Glomerular visceral epithelial cell (primary cell): ENCODE data around the gene HSD17B14.
A peak's percentile ranks its signal among the peaks of the same experiment; 100 is the strongest.

Experiments
- DNase-seq: peaks from one replicate; pipeline ENCODE4 v3.0.0-alpha.2; 2016; ENCODE audit errors: extremely low spot score

The HSD17B14 gene

DNA sequence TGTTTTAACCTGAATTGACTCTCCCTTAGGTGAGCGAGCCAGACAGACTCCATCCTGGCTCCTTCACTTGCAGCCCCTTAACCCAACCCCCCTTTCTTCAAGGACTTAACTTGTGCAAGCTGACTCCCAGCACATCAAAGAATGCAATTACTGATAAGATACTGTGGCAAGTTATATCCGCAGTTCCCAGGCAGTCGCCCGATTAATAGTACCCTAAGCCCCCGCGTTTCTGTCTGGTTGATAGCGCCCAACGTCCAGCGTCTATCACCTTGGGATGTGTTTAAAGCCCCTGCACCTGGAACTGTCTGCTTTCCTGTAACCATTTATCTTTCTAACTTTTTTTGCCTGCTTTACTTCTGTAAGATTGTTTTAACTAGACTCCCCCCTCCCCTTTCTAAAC is 6.2 kb downstream of the HSD17B14 start:
- DNase-seq = no peak

DNA sequence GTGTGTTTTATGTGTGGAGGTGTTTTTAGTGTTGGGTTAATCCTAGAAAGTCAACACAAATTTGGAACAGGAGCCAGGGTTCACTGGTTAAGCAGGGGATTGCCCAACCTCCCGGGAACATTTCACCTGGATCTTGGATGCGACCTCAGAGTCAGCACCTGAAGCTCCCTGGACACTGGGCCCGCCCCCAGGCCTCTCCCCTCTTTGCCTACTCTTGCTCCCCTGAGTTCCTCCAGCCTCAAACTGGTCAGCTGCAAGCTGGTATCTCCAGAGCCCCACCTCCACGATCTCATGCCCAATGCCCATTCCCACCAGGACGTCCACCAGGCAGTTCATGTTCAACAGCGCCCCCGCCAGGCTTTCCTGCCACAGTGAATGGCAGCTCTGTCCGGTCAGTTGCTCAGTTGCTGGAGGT is 9.7 kb downstream of the HSD17B14 start:
- no peak for DNase-seq

DNA sequence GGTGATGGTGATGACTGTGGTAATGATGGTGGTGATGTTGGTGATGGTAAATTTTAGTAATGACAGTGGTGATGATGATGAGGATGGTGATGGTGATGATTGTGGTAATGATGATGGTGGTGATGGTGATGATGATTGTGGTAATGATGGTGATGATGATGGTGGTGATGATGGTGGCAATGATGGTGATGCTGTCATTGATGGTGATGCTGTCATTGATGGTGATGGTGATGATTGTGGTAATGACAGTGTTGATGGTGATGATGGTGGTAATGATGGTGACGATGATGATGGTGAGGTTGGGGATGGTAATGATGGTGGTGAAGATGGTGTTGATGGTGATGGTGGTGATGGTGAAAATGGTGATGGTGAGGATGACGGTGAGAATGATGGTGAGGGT is 13.8 kb downstream of the HSD17B14 start:
- DNase-seq = no peak

DNA sequence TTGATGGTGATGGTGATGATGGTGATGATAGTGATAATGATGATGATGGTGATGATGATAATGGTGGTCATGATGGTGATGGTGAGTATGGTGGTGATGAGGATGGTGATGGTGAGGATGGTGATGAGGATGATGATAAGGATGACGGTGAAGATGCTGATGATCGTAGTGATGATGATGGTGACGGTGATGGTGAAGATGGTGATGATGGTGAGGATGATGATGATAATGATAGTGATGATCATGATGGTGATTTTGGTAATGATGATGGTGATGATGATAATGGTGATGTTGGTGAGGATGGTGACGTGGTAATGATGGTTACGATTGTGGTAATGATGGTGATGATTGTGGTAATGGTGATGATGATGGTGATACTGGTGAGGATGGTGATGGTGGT is 14.7 kb downstream of the HSD17B14 start:
- no peak for DNase-seq

DNA sequence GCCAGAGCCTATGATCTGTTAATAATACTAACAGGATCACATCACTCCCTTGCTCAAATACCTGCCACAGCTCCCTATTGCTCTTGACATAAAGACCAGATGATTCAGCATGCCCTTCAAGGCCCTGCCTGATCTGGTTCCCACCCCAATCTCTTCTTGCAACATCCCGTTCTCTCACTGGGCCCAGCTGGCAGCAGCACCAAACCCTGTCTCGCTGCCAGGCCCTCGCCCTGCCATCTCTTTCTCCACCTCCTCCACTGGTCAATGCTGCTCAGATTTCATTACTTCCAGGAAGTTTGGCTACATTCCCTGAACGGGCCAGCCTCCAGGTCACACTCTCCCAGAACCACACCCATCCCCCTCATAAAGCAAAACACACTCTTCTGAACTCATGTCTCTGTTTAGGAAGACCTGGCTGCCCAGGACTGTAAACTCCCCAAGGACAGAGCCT is 16.9 kb downstream of the HSD17B14 start:
- peak; percentile 45 for DNase-seq

DNA sequence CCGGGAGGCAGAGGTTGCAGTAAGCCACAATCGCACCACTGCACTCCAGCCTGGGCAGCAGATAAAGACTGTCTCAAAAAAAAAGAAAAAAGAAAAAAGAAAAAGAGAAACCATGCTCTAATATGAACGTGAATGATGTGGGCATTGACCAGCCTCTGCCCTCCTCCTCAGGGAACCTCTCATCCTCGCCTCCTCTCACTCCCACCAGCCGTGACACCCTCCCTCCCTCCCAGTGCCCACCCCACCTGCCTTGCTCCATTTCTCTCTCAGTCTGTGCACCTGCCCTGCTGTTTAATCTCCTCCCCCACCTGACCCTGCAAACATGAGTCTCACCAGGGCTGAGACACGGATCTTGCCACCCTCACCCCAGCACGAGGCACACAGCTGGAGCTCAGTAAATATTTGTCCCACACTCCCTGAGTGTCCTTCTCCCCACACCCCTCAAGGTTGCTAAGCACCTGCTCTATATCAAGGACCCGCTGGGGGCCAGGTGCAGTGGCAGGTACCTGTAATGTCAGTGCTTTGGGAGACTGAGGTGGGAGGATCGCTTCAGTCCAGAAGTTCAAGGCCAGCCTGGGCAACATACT is 18.0 kb downstream of the HSD17B14 start:
- no peak for DNase-seq

DNA sequence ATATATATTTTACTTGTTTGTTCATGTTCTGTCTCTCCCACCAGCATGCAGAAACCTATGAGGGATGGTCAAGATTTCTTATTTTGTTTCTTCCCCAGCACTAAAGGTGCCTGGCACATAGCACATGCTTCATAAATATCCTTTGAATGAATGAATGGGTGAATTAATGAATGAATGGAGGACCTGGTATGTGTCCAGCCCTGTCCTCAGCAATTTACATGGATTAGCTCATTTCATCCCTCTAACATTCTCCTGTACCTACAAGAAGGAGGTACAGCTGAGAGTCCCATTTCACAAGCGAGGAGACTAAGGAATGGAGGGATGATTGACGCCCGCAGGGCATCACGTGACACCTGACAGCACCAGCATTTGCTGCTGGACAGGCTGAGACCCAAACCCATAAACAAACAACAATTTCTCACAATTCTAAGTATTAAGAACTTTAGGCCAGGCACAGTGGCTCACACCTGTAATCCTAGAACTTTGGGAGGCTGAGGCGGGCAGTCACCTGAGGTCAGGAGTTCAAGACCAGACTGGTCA is 18.6 kb downstream of the HSD17B14 start:
- DNase-seq = no peak

DNA sequence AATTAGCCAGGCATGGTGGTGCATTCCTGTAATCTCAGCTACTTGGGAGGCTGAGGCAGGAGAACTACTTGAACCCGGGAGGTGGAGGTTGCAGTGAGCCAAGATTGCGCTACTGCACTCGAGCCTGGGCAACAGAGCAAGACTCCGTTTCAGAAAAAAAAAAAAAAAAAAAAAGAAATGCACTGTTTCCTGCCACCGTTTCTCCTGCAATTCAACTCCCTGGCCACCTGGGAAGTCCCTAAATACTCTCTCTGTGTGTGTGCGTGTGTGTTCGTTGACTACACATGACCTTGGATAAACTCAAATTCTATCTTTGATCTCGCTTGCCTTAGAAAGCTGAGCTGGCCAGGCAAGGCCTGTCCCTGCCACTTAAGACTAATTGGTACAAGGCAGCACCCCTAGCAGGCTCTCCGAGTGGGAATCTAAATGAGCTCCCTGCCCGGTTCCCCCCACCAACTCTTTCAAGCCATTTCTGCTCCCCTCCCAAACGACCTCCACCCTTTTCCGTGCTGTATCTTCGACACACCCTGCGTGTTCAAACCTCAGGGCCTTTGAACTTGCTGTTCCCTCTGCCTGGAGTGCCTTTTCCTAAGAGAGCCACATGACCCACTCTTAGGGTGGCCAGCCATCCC is 20.3 kb downstream of the HSD17B14 start:
- DNase-seq = no peak

DNA sequence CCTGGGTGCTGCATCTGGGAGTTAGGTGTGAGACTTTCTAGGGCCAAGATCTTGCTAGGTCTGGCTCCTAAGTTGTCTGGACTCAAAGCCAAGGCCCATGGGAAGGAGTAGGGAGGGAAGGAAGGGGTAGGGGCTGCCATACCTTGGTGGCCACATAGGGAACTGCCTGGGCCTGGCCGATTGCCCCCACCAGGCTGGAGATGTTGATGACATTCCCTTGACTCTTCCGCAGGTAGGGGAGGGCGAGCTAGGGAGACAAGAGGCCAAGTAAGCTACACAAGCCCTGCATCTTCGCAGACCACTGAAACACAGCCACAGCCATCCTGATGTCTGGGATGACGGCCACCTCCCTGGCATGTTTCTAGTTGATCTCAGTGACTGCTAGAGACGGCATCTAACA is 21.4 kb downstream of the HSD17B14 start:
- no peak for DNase-seq

DNA sequence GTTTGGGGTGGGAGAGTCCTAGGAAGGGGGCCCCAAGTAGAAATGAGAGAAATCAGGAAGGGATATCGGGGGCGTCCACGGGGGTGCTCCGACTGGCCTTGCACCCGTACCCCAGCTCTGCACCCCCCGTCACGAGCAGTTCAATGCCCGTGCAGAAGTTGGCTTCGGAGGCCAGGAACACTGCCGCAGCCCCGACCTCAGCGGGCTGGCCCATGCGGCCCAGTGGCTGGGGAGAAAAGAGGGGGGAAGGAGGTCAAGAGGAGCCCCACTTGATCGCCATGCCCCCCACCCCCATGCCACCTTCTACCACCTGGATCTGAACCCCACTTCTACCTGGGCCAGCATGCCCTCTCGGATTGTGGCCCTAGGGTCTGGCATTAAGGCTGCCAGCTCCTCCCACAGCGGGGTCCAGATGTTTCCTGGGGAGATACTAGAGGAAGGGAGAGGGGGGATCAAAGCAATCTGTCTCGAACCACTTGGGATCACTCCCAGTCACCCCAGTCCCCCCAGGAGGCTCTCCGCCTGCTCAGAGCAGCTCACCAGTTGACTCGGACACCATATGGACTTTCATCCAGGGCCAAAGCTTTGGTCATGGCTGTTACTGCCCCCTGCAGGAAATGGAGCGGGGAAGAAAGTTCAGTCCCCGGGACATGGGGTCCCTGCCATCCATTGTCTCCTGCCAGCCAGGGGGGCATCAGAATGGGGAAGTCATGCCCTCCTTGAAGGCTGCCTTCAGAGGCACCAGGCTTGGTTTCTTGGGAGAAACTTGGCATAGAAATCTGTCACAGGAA is 23.0 kb downstream of the HSD17B14 start:
- DNase-seq = no peak

DNA sequence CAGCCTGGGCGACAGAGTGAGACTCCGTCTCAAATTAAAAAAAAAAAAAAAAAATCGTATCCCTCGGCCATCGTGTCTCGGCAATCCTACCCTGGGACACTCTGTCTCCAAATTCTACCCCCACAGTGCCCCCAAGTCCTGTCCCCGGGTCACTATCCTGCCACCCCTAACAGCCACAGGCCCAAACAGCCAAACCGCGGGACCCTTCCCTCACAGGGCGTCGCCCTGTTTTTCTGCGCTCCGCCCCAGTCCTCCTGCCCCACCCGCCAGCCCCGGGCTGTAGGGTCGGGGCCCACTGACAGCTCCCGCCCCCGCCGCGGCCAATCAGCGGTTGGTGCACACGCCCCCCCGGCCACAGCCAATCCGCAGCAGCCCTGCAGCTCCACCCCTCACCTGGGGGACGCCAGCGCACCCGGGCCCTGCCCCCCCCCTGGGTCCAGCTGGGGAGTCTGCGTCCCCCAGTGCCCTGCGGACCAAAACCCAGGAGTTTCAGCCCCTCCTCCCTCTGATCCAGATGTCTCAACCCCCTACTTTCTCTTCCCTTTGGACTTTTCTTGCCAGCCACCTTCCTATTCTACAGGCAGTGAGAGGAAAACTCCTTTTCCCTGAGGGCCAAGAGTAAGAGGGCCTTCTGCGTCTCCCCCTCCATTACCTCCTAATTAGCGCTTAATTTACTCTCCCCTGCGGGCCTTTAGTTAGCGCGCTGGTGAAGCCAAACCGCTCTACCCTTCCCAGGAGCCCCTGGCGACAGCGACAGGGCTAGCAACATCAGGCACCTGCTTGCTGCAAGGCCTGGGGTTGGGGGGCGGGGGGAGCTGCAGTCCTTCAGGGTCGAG is 24.0 kb downstream of the HSD17B14 start:
- peak; percentile 81 for DNase-seq

DNA sequence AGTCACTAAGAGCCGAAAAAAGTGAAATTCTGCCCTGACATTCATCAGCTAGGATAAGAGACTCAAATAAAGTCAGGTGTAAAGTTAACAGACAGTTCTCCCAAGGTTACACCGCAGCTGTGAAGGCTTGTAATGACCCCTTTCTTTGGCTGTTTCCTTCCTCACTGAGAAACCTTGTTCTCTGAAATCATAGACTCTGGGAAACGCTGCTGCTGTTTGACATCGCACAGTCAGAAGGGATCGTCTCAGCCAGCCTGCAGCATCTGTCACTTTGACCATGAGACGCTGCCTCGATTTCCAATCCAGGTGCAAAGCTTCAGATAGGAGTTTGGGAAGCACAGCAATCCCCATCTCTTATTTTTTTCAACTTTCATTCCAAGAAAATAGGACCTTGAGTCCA is 26.1 kb downstream of the HSD17B14 start:
- DNase-seq = no peak

DNA sequence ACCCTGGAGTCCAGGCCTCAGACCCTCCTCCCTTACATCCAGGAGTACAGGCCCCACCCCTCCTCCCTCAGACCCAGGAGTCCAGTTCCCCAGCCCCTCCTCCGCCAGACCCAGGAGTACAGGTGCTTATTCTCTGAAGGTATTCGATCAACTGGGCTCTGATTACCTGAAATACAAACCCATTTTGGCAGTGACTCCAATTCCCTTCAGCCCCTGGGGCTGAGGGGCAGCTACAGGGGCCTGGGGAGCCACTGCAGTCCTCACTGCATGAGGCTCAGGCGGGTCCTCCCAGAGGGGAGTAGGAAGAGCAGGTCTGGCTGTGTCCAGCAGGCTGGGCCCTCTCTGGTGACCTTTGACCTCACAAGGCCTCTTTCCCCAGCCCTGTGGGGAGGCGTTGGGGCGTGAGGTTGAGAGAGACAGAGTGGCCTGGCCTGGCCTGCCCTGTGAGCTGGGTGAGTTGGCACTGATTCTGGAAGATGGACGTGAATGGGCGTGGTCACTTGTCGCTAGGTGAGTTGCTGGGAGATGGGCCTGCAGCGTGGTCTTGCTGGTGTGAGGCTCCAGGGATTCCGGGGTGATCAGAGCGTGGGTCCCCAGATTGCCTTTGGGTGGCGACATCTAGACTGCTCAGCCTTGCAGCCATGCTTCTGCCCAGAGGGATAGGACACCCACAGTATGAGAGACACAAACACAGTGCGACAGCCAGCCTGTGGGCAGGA is 28.5 kb downstream of the HSD17B14 start:
- DNase-seq = no peak

DNA sequence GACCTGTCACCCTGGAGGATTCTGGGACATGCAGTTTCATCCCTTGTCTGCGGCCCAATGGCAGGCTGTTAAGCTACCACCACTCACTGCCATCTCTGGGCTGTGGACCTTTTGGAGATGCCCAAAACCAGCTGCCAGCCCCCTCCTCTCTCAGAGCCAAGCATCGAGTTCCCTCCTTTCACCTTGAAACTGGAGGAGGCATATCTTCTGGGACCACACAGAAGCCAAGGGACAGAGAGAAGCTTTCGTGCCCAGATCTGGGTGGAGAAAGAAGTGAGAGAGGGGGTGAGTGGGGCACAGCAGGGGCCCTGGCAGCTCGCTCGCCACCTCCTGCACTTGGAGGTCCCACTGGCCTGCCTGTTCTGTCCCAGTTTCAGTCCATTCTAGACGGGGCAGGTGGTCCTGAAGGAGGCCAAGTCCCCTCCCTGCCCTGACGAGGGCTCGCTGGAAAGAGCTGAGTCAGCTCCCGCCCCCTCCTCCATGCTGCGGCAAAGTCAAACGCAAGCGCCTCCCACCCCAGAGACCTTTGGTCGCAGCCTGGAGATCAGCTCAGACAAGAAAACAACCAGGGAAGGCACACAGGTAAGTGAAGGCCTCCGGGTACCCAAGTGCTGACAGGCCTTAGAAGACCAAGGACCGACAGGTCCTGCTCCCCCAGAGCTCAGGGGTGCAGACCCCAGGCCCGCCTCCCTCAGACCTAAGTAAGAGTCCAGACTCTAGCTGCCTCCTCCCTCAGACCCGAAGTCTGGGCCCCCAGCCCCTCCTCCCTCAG is 29.3 kb downstream of the HSD17B14 start:
- no peak for DNase-seq

DNA sequence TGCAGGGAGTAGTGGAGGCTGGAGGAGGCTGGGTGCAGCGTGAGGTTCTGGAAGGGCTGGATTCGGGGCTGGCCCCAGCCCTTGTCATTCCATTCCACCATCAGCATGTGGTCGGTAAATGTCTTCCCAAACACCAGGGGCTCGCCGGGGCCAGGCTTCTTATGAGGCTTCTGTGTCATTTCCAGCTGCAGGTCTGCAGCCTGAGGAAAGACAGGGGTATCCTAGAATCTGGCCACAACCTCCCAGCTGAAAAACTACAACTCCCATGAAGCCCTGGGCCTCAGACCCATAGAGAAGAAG is 29.8 kb downstream of the HSD17B14 start:
- DNase-seq = peak; percentile 36

DNA sequence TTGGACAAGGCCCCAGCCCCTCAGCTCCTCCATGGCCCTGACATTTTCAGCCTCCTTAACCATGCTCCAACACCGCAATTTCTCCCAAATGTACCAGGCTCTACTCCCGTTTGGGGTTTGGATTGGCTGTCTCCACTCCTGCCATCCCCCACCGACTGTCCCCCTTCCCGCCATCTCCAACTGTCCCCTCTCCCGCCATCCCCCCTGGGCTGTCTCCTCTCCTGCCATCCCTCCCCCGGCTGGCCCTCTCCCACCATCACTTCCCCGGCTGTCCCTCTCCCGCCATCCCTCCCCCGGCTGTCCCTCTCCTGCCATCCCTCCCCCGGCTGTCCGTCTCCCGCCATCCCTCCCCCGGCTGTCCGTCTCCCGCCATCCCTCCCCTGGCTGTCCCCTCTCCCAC is 30.8 kb downstream of the HSD17B14 start:
- DNase-seq = no peak

DNA sequence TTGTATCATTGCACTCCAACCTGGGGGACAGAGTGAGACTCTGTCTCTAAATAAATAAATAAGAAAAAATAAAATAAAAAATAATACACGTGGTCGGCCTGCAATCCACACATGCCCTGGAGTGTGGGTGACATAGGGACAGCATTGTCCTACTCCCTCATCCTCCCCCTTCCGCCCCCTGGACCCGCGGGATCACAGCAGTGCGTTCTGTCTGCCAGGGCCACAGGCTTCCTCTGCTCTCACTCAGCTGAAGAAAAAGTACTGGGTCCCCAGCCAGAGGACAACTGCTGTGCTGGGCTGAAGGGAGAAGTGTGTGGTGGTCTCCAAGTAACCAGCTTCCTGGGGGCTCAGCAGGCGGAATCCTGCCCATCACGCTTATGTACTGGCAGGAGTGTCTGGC is 31.8 kb downstream of the HSD17B14 start:
- DNase-seq = no peak

DNA sequence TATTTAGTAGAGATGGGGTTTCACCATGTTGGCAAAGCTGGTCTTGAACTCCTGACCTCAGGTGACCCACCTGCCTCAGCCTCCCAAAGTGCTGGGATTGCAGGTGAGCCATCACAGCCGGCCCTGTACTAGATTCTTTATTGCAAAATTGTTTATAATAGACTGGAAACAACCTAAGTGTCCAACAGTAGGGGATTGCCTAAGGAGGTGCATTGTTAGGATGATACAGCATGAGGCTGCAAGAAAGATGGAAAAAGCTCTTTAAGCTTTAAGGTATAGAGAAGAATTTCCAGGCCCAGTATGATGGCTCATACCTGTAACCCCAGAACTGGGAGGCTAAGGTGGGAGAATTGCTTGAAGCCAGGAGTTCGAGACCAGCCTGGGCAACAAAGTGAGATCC is 33.7 kb downstream of the HSD17B14 start:
- DNase-seq = no peak

DNA sequence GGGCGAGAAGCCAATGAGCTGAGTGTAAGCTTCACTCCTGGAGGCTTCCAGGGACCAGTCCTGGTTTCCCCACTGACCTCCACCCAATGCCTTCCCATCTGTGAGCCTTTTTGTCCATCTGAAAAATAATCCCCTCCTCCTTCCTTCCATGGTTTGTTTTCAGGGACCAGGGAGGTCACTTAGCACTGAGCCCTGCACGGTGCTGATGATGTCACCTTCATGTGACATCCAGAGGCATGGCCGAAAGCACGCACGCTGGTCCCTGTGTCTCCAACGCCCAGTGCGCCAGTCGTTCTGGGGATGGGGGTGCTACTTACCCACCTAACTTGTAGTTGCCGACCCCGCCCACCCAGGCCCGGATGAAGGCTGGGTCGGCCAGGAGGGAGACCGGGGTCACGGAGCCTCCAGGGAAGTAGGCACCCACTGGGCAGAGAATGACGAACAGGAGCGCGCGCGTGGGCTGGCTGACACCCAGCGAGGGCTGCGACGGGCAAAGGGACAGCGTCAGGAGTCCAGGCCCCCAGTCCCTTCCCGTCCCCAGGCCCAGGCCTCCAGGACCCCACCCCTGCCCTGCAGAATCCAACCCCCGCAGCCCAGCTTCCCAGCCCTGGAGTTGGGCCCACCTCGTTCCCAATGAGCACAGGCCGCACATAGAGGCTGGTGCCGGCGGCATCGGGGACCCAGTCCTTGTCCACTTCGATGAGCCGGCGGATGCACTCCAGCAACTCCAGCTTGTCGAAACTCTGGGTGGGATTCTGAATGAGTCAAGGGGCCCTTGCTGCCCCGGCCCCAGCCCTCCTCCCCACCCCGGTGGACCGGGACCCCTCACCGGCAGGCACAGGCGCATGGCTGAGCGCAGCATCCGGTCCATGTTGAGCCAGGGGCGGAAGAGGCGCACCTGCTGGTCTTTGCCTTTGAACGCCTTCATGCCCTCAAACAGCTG is 36.7 kb downstream of the HSD17B14 start:
- no peak for DNase-seq

DNA sequence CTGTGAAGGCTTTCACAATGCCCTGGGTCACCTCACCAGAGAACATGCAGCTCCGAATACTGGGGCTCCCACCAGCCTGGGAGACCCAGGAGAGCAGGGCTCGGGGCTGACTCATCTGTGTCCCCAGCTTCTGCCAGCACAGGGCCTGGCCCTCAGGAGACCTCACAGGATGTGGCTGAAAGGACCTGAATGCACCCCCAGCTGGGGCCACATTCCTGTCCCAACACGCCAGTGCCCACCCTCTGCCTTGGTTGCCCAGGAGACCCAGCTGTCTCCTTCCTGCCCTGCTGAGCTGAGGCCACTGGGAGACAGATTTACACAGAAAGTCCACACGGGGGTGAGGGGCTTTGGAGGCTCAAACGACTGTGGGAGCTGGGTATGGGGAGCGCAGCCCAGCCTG is 37.4 kb downstream of the HSD17B14 start:
- peak; percentile 76 for DNase-seq
